Measurements from ENCODE around the gene CARHSP1.

- no peak for TF ChIP-seq CTCF (tag by site-specific recombination; IDR thresholded peaks at IDR 0.05)
- no peak for TF ChIP-seq SETDB1 (IDR thresholded peaks at IDR 0.05; ENCODE audit: insufficient read length, low read length)
- no peak for TF ChIP-seq KLF16 (tag by site-specific recombination; IDR thresholded peaks at IDR 0.05)
- TF ChIP-seq ZBTB1 (tag by site-specific recombination; IDR thresholded peaks at IDR 0.05): no peak
- TF ChIP-seq ZNF175 (tag by site-specific recombination; IDR thresholded peaks at IDR 0.05): no peak
- TF ChIP-seq ZFP3 (tag by site-specific recombination; IDR thresholded peaks at IDR 0.05; ENCODE audit: low read depth): no peak
- no peak for TF ChIP-seq REPIN1 (tag by site-specific recombination; IDR thresholded peaks at IDR 0.05; ENCODE audit: low read depth)
- TF ChIP-seq ZNF23 (tag by site-specific recombination; IDR thresholded peaks at IDR 0.05; ENCODE audit: borderline replicate concordance): no peak
- no peak for TF ChIP-seq ZNF214 (tag by site-specific recombination; IDR thresholded peaks at IDR 0.05; ENCODE audit: borderline replicate concordance)
- TF ChIP-seq PATZ1 (tag by site-specific recombination; IDR thresholded peaks at IDR 0.05): no peak
- no peak for TF ChIP-seq ZNF692 (tag by site-specific recombination; IDR thresholded peaks at IDR 0.05)
- TF ChIP-seq ZNF362 (tag by site-specific recombination; IDR thresholded peaks at IDR 0.05): no peak
- TF ChIP-seq MYNN (tag by site-specific recombination; IDR thresholded peaks at IDR 0.05; ENCODE audit: borderline replicate concordance): no peak
- TF ChIP-seq ZNF785 (tag by site-specific recombination; IDR thresholded peaks at IDR 0.05): no peak
Measured at GRCh38 chr16:8915722-8916301, 47.0 kb upstream of the CARHSP1 start.
